Stimulated activated CD4-positive, alpha-beta T cell treated with anti-CD3 and anti-CD28 coated beads, Interleukin-15, amount 100 ng/mL, for 48 hours (primary cell): ENCODE measurements around the gene PPP1R9B.

Experiments
- DNase-seq, 2 donors: peaks; one replicate each; pipeline ENCODE4 v3.0.0-alpha.2; 2020; ENCODE audit warnings: low read depth in 2 of 2

The PPP1R9B gene

GRCh38 chr17:50127697-50128361 lies 22.6 kb downstream of the PPP1R9B start:
- DNase-seq = no peak

- DNase-seq = no peak
These were observed 25.0 kb downstream of the PPP1R9B start for GRCh38 chr17:50125420-50125997.

- DNase-seq = no peak
These were observed 26.7 kb downstream of the PPP1R9B start for GRCh38 chr17:50123649-50124349.

GRCh38 chr17:50122945-50123344 lies 27.5 kb downstream of the PPP1R9B start:
- no peak for DNase-seq

GRCh38 chr17:50120475-50121253 lies 29.8 kb downstream of the PPP1R9B start:
- DNase-seq = no peak

- DNase-seq = no peak
These were observed 31.7 kb downstream of the PPP1R9B start for GRCh38 chr17:50118828-50119218.

- DNase-seq = no peak
These were observed 32.2 kb downstream of the PPP1R9B start for GRCh38 chr17:50118076-50118827.

- peak; percentile 32 to 61 for DNase-seq
These were observed 33.0 kb downstream of the PPP1R9B start for GRCh38 chr17:50117202-50118051.

GRCh38 chr17:50115756-50116155 lies 34.7 kb downstream of the PPP1R9B start:
- DNase-seq = no peak

- DNase-seq = peak in 1 of 2 donors; percentile 43
These were observed 35.6 kb downstream of the PPP1R9B start for GRCh38 chr17:50114849-50115357.

GRCh38 chr17:50114401-50114800 lies 36.1 kb downstream of the PPP1R9B start:
- DNase-seq = no peak

GRCh38 chr17:50113624-50114320 lies 36.7 kb downstream of the PPP1R9B start:
- no peak for DNase-seq

GRCh38 chr17:50112694-50113093 lies 37.8 kb downstream of the PPP1R9B start:
- no peak for DNase-seq

GRCh38 chr17:50111673-50112655 lies 38.5 kb downstream of the PPP1R9B start:
- DNase-seq = no peak

GRCh38 chr17:50110591-50111349 lies 39.7 kb downstream of the PPP1R9B start:
- DNase-seq = no peak

GRCh38 chr17:50109785-50110184 lies 40.7 kb downstream of the PPP1R9B start:
- no peak for DNase-seq

GRCh38 chr17:50109207-50109606 lies 41.3 kb downstream of the PPP1R9B start:
- DNase-seq = no peak

GRCh38 chr17:50108556-50108955 lies 41.9 kb downstream of the PPP1R9B start:
- no peak for DNase-seq
